OCI-LY1 (cell line): ENCODE data around the gene LINC01488.

Source experiments
- H2AFZ ChIP-seq: fragments of 200-600 bp; sonication (generic), shearing (Covaris generic); 2 replicates; pipeline ENCODE4 v1.6.0; 2014; ENCODE audit warnings: antibody characterized with exemption, mild to moderate bottlenecking, low read length
- H3F3A ChIP-seq: fragments of 200-600 bp; sonication (generic), shearing (Covaris generic); 2 replicates; pipeline ENCODE4 v1.6.0; 2014; ENCODE audit warnings: mild to moderate bottlenecking, antibody characterized with exemption, low read length, moderate library complexity; ENCODE audit not compliant: insufficient read depth
- H3K27ac ChIP-seq: fragments of 200-600 bp; sonication (generic); 2 replicates; pipeline ENCODE4 v1.5.1; 2014; ENCODE audit warnings: low read length, mixed run types, mild to moderate bottlenecking, low read depth; ENCODE audit not compliant: poor library complexity, severe bottlenecking
- H3K27me3 ChIP-seq: fragments of 200-600 bp; sonication (generic); 2 replicates; pipeline ENCODE4 v1.6.0; 2014; ENCODE audit warnings: antibody characterized with exemption, mild to moderate bottlenecking, low read length, moderate library complexity; ENCODE audit not compliant: insufficient read depth
- H3K36me3 ChIP-seq: fragments of 200-600 bp; sonication (generic); 2 replicates; pipeline ENCODE4 v1.6.1; 2014; ENCODE audit warnings: mild to moderate bottlenecking, antibody characterized with exemption, low read length, moderate library complexity, mixed read lengths; ENCODE audit not compliant: insufficient read depth
- H3K4me1 ChIP-seq: fragments of 200-600 bp; sonication (generic); 2 replicates; pipeline ENCODE4 v1.5.1; 2014; ENCODE audit warnings: mild to moderate bottlenecking, low read length, moderate library complexity; ENCODE audit not compliant: insufficient read depth, severe bottlenecking
- H3K4me2 ChIP-seq: fragments of 200-600 bp; sonication (generic), shearing (Covaris generic); 2 replicates; pipeline ENCODE4 v1.6.1; 2014; ENCODE audit warnings: low read length
- H3K4me3 ChIP-seq: fragments of 200-600 bp; sonication (generic); 2 replicates; pipeline ENCODE4 v1.5.1; 2014; ENCODE audit warnings: low read length, low read depth, mild to moderate bottlenecking, mixed read lengths; ENCODE audit not compliant: poor library complexity, severe bottlenecking
- H3K79me2 ChIP-seq: fragments of 200-600 bp; shearing (Covaris generic); 2 replicates; pipeline ENCODE4 v1.6.1; 2016; ENCODE audit warnings: mixed run types, low read length, mixed read lengths; ENCODE audit not compliant: insufficient read depth
- H3K9ac ChIP-seq: fragments of 200-600 bp; sonication (generic), shearing (Covaris generic); 2 replicates; pipeline ENCODE4 v1.6.1; 2014; ENCODE audit warnings: mild to moderate bottlenecking, low read length, mixed read lengths
- H3K9me2 ChIP-seq: fragments of 200-600 bp; sonication (generic), shearing (Covaris generic); 2 replicates; pipeline ENCODE4 v1.6.1; 2014; ENCODE audit warnings: low read depth, mild to moderate bottlenecking, low read length, mixed read lengths
- H3K9me3 ChIP-seq: fragments of 200-600 bp; shearing (Covaris generic); 2 replicates; pipeline ENCODE4 v1.6.1; 2014; ENCODE audit warnings: low read length, mixed read lengths
- H4K20me1 ChIP-seq: fragments of 200-600 bp; sonication (generic), shearing (Covaris generic); 2 replicates; pipeline ENCODE4 v1.6.0; 2016; ENCODE audit warnings: mild to moderate bottlenecking, low read length; ENCODE audit not compliant: insufficient read depth
- CTCF ChIP-seq: fragments of 200-600 bp; sonication (generic), shearing (Covaris generic); IDR thresholded peaks from 2 replicates; pipeline ENCODE4 v1.5.1; 2017; ENCODE audit warnings: mild to moderate bottlenecking, antibody characterized with exemption, low read length, moderate library complexity, mixed read lengths
- EZH2 ChIP-seq: fragments of 200-600 bp; sonication (generic), shearing (Covaris generic); IDR thresholded peaks from 2 replicates; pipeline ENCODE4 v1.8.0; 2017; ENCODE audit warnings: borderline replicate concordance, mixed run types, mild to moderate bottlenecking, antibody characterized with exemption, low read length, moderate library complexity, mixed read lengths

LINC01488 gene

GRCh38 chr11:69498614-69499175 is 17.2 kb downstream of the LINC01488 start:
- Histone ChIP-seq H3K4me1 (no peaks in the 10 kb centered on the region), H3F3A (no peaks in the 10 kb centered on the region), H3K9me3 (no peaks in the 10 kb centered on the region), H3K9me2 (no peaks in the 10 kb centered on the region), H3K9ac (no peak overlapping the region), H3K36me3 (no peaks in the 10 kb centered on the region), H3K79me2 (no peaks in the 10 kb centered on the region), H4K20me1 (no peaks in the 10 kb centered on the region), H3K27me3 (no peaks in the 10 kb centered on the region; the same call in 1 of the 2 replicates), H3K27ac (no peak overlapping the region), H2AFZ (no peak overlapping the region), H3K4me2 (no peak overlapping the region), H3K4me3 (no peak overlapping the region)
- TF ChIP-seq EZH2 = no peak
- TF ChIP-seq CTCF = no peak

GRCh38 chr11:69499186-69499917 is 17.9 kb downstream of the LINC01488 start:
- Histone ChIP-seq H2AFZ (no peak overlapping the region), H3K36me3 (no peaks in the 10 kb centered on the region), H3K79me2 (no peaks in the 10 kb centered on the region), H4K20me1 (no peaks in the 10 kb centered on the region), H3K4me2 (no peak overlapping the region), H3K27ac (no peak overlapping the region), H3K27me3 (no peaks in the 10 kb centered on the region; the same call in 1 of the 2 replicates), H3K9me2 (no peaks in the 10 kb centered on the region), H3K4me3 (no peak overlapping the region), H3K9me3 (no peaks in the 10 kb centered on the region), H3K4me1 (no peaks in the 10 kb centered on the region), H3F3A (no peaks in the 10 kb centered on the region), H3K9ac (no peak overlapping the region)
- no peak for TF ChIP-seq CTCF
- TF ChIP-seq EZH2 = no peak

- no peaks in the 10 kb centered on the region for H3K79me2 ChIP-seq
These were observed 18.4 kb downstream of the LINC01488 start for GRCh38 chr11:69499918-69500284.

More at GRCh38 chr11:69499918-69500284, 18.4 kb downstream of the LINC01488 start:
- H4K20me1 ChIP-seq = no peaks in the 10 kb centered on the region
- H3K4me3 ChIP-seq = no peak overlapping the region
- no peaks in the 10 kb centered on the region for H3K4me1 ChIP-seq
- H3K9me3 ChIP-seq = no peaks in the 10 kb centered on the region
- H3K4me2 ChIP-seq = no peak overlapping the region
- H2AFZ ChIP-seq = no peak overlapping the region
- no peaks in the 10 kb centered on the region for H3K9me2 ChIP-seq
- no peaks in the 10 kb centered on the region for H3F3A ChIP-seq
- no peak for TF ChIP-seq EZH2
- TF ChIP-seq CTCF = no peak
- no peaks in the 10 kb centered on the region for H3K36me3 ChIP-seq
- H3K27ac ChIP-seq = no peak overlapping the region
- no peak overlapping the region for H3K9ac ChIP-seq
- H3K27me3 ChIP-seq = no peaks in the 10 kb centered on the region; the same call in 1 of the 2 replicates
